DOHH2 (cell line): ENCODE results near the gene ANKS1B.
"Not testable (repeated sequence)": the region's sequence is repeated elsewhere in the genome, so short reads cannot be mapped to it uniquely, and the experiment has no call there.

Experiments
- H3F3A ChIP-seq: fragments of 200-600 bp; sonication (generic), shearing (Covaris generic); 2 replicates; pipeline ENCODE4 v1.6.0; 2016; ENCODE audit warnings: antibody characterized with exemption, mild to moderate bottlenecking; ENCODE audit not compliant: control insufficient read depth, insufficient read depth
- H3K27ac ChIP-seq: fragments of 200-600 bp; sonication (generic); 2 replicates; pipeline ENCODE4 v1.5.1; 2014; ENCODE audit warnings: low read depth, mild to moderate bottlenecking, low read length, moderate library complexity
- H3K27me3 ChIP-seq: fragments of 200-600 bp; sonication (generic); 2 replicates; pipeline ENCODE4 v1.6.1; 2014; ENCODE audit warnings: mild to moderate bottlenecking, low read length, mixed read lengths; ENCODE audit not compliant: control insufficient read depth
- H3K36me3 ChIP-seq: fragments of 200-600 bp; sonication (generic); 2 replicates; pipeline ENCODE4 v1.6.1; 2014; ENCODE audit warnings: mild to moderate bottlenecking, low read length, moderate library complexity, mixed read lengths; ENCODE audit not compliant: control insufficient read depth
- H3K4me1 ChIP-seq: fragments of 200-600 bp; sonication (generic); 2 replicates; pipeline ENCODE4 v1.6.1; 2014; ENCODE audit warnings: mild to moderate bottlenecking, low read length, mixed read lengths; ENCODE audit not compliant: control insufficient read depth
- H3K4me2 ChIP-seq: fragments of 200-600 bp; sonication (generic); 2 replicates; pipeline ENCODE4 v1.6.0; 2014; ENCODE audit warnings: mild to moderate bottlenecking, low read length, moderate library complexity
- H3K4me3 ChIP-seq: fragments of 200-600 bp; sonication (generic); 2 replicates; pipeline ENCODE4 v1.5.1; 2014; ENCODE audit warnings: mild to moderate bottlenecking, low read length, mixed read lengths
- H3K79me2 ChIP-seq: fragments of 200-600 bp; sonication (generic); 2 replicates; pipeline ENCODE4 v1.6.1; 2014; ENCODE audit warnings: mild to moderate bottlenecking, low read length, mixed read lengths; ENCODE audit not compliant: control insufficient read depth
- H3K9me2 ChIP-seq: fragments of 200-600 bp; sonication (generic); replicated peaks from 2 replicates; pipeline ENCODE4 v1.6.1; 2014; ENCODE audit warnings: mild to moderate bottlenecking, low read length, mixed read lengths; ENCODE audit not compliant: control insufficient read depth
- H3K9me3 ChIP-seq: fragments of 200-600 bp; sonication (generic); 2 replicates; pipeline ENCODE4 v1.6.1; 2014; ENCODE audit warnings: antibody characterized with exemption, low read length, mixed read lengths; ENCODE audit not compliant: control insufficient read depth, insufficient read depth
- H4K20me1 ChIP-seq: fragments of 200-600 bp; sonication (generic); 2 replicates; pipeline ENCODE4 v1.6.0; 2014; ENCODE audit warnings: low read depth, mild to moderate bottlenecking, antibody characterized with exemption, low read length, moderate library complexity; ENCODE audit not compliant: control insufficient read depth, insufficient read depth
- EZH2phosphoT487 ChIP-seq: fragments of 200-600 bp; sonication (generic); IDR thresholded peaks from 2 replicates; pipeline ENCODE4 v1.6.1; 2017; ENCODE audit warnings: borderline replicate concordance, mild to moderate bottlenecking, antibody characterized with exemption, low read length, moderate library complexity, mixed read lengths
- TF ChIP-seq, protein P1 (sequence below): fragments of 200-600 bp; sonication (generic); IDR thresholded peaks from one replicate; pipeline ENCODE4 v1.5.1; 2014; ENCODE audit warnings: antibody characterized with exemption, mild to moderate bottlenecking, low read depth, low read length; ENCODE audit not compliant: poor library complexity, severe bottlenecking

Gene ANKS1B

GRCh38 chr12:98847242-98847641 is 1137.5 kb downstream of the ANKS1B start:
- H4K20me1 ChIP-seq: no peaks in the 10 kb centered on the region
- no peak overlapping the region for H3K4me2 ChIP-seq
- H3F3A ChIP-seq: no peaks in the 10 kb centered on the region
- H3K4me3 ChIP-seq: no peak overlapping the region
- H3K27me3 ChIP-seq: peaks cover 18% of the 10 kb centered on the region
- H3K27ac ChIP-seq: no peak overlapping the region
- H3K9me2 ChIP-seq: no peaks in the 10 kb centered on the region
- no peaks in the 10 kb centered on the region for H3K4me1 ChIP-seq
- H3K79me2 ChIP-seq: no peaks in the 10 kb centered on the region
- TF ChIP-seq EZH2phosphoT487: no peak
- TF ChIP-seq, protein P1, sequence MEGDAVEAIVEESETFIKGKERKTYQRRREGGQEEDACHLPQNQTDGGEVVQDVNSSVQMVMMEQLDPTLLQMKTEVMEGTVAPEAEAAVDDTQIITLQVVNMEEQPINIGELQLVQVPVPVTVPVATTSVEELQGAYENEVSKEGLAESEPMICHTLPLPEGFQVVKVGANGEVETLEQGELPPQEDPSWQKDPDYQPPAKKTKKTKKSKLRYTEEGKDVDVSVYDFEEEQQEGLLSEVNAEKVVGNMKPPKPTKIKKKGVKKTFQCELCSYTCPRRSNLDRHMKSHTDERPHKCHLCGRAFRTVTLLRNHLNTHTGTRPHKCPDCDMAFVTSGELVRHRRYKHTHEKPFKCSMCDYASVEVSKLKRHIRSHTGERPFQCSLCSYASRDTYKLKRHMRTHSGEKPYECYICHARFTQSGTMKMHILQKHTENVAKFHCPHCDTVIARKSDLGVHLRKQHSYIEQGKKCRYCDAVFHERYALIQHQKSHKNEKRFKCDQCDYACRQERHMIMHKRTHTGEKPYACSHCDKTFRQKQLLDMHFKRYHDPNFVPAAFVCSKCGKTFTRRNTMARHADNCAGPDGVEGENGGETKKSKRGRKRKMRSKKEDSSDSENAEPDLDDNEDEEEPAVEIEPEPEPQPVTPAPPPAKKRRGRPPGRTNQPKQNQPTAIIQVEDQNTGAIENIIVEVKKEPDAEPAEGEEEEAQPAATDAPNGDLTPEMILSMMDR: no peak
- no peaks in the 10 kb centered on the region for H3K9me3 ChIP-seq
- H3K36me3 ChIP-seq: no peaks in the 10 kb centered on the region

DNA sequence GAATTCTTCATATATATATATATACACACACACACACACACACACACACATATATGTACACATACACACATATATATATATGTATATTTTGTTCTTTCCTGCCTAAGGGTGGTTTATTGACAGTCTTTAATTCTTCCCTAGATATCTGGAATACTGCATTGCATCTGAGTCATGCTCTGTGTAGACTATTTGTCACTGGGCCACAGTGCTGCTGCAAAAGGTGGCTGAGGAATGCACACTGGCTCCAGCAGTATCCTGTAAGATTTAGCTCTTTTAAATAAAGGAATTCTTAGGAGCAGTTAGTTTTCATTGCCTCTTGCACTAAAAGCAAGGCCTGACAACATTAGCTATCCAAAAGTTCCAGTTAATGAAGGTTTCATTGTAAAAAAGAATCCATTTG is 1138.8 kb downstream of the ANKS1B start:
- H3F3A ChIP-seq: no peaks in the 10 kb centered on the region
- H4K20me1 ChIP-seq: no peaks in the 10 kb centered on the region
- no peaks in the 10 kb centered on the region for H3K4me1 ChIP-seq
- no peak overlapping the region for H3K27ac ChIP-seq
- TF ChIP-seq, protein P1: no peak
- no peak for TF ChIP-seq EZH2phosphoT487
- H3K9me3 ChIP-seq: no peaks in the 10 kb centered on the region
- H3K27me3 ChIP-seq: peaks cover 23% of the 10 kb centered on the region
- H3K4me2 ChIP-seq: no peak overlapping the region
- no peak overlapping the region for H3K4me3 ChIP-seq
- no peaks in the 10 kb centered on the region for H3K9me2 ChIP-seq
- H3K79me2 ChIP-seq: no peaks in the 10 kb centered on the region
- no peaks in the 10 kb centered on the region for H3K36me3 ChIP-seq

DNA sequence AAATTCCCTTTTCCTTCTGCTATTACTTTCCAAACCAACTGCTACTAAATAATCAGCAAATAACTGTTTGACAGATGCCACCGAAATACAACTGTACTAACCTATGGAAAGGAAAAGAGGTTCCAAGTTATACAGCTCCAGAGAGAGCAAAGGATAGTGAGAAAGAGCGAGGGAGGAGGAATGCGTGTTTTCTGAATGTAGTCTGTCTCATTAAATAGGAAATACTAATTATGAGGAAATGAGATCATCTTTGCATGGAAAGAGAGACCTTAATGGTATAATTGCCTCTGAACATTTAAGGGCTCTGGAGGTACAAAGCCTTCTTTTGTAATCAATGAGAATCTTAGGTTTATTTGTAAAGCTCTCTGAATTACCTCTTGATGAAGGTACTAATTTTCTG is 1144.4 kb downstream of the ANKS1B start:
- no peak for TF ChIP-seq EZH2phosphoT487
- TF ChIP-seq, protein P1: no peak
- no peak overlapping the region for H3K4me2 ChIP-seq
- no peaks in the 10 kb centered on the region for H3F3A ChIP-seq
- H3K9me2 ChIP-seq: no peaks in the 10 kb centered on the region
- no peak overlapping the region for H3K27ac ChIP-seq
- H4K20me1 ChIP-seq: no peaks in the 10 kb centered on the region
- no peaks in the 10 kb centered on the region for H3K9me3 ChIP-seq
- H3K79me2 ChIP-seq: no peaks in the 10 kb centered on the region
- H3K4me3 ChIP-seq: no peak overlapping the region
- peaks cover 20% of the 10 kb centered on the region for H3K27me3 ChIP-seq
- no peaks in the 10 kb centered on the region for H3K36me3 ChIP-seq
- no peaks in the 10 kb centered on the region for H3K4me1 ChIP-seq

DNA sequence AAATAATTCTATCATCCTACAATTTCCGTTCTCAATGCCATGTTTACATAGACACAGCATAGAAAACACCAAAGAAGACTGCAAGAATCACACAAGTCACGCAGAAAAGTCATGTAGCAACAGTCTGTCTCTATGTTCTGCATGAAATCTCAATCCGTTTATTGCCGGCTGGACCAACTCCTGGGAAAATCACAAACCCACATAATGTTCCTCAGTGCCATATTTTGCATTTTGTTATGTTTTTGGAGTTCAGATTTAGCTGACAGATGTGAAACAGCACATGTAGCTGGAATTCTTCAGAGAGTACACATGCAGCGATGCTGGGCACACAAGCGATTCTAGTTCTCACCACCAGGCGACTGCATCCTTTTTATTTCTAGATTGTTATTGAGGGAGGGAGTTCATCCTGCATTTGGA is 1146.5 kb downstream of the ANKS1B start:
- Histone ChIP-seq H3K9me3 (no peaks in the 10 kb centered on the region), H3K4me2 (no peak overlapping the region), H3K4me3 (no peak overlapping the region), H3K36me3 (no peaks in the 10 kb centered on the region), H3K79me2 (no peaks in the 10 kb centered on the region), H3K9me2 (no peaks in the 10 kb centered on the region), H3F3A (no peaks in the 10 kb centered on the region), H3K27me3 (peaks cover 17% of the 10 kb centered on the region), H3K27ac (no peak overlapping the region), H3K4me1 (no peaks in the 10 kb centered on the region), H4K20me1 (no peaks in the 10 kb centered on the region)
- TF ChIP-seq EZH2phosphoT487: no peak
- TF ChIP-seq, protein P1: no peak

- H3K36me3 ChIP-seq, H3K4me1 ChIP-seq, H3K9me3 ChIP-seq, H3K79me2 ChIP-seq, H3K9me2 ChIP-seq, H3K27ac ChIP-seq, H3K4me2 ChIP-seq, H3K4me3 ChIP-seq, H3F3A ChIP-seq, H4K20me1 ChIP-seq: not testable (repeated sequence)
- H3K27me3 ChIP-seq: peaks cover 16% of the 10 kb centered on the region
Measured at GRCh38 chr12:98837134-98837752, 1147.5 kb downstream of the ANKS1B start.
